Neural cell (in vitro differentiated cells): Measurements from ENCODE around the gene DSCAML1.

Experiments
- CTCF ChIP-seq: fragments of 450-650 bp; IDR thresholded peaks from 2 replicates; pipeline ENCODE4 v1.5.1; 2014; ENCODE audit warnings: antibody characterized with exemption, mild to moderate bottlenecking, moderate library complexity; ENCODE audit not compliant: poor library complexity, severe bottlenecking
- EZH2 ChIP-seq: fragments of 200-600, 300-800 bp; shearing (Covaris generic), sonication (generic); IDR thresholded peaks from 2 replicates; pipeline ENCODE4 v1.6.1; 2014; ENCODE audit warnings: antibody characterized with exemption, low read length, borderline replicate concordance, mild to moderate bottlenecking; ENCODE audit not compliant: insufficient read depth, poor library complexity, severe bottlenecking
- MXI1 ChIP-seq: fragments of 450-650 bp; conservative IDR thresholded peaks from 2 replicates; pipeline ENCODE4 v1.6.1; 2014; ENCODE audit warnings: antibody characterized with exemption, mild to moderate bottlenecking; ENCODE audit not compliant: poor library complexity, severe bottlenecking
- POLR2AphosphoS5 ChIP-seq: IDR thresholded peaks from 2 replicates; pipeline ENCODE4 v1.6.1; 2012
- REST ChIP-seq: IDR thresholded peaks from 2 replicates; pipeline ENCODE4 v1.6.1; 2012; ENCODE audit warnings: borderline replicate concordance
- TAF1 ChIP-seq: IDR thresholded peaks from 2 replicates; pipeline ENCODE4 v1.6.1; 2012; ENCODE audit warnings: low read depth

GRCh38 chr11:117670443-117670842 is 126.6 kb downstream of the DSCAML1 start:
- TF ChIP-seq CTCF: no peak
- no peak for TF ChIP-seq MXI1
- no peak for TF ChIP-seq EZH2
- no peak for TF ChIP-seq REST
- no peak for TF ChIP-seq POLR2AphosphoS5
- no peak for TF ChIP-seq TAF1
